GM19395 (cell line): ENCODE results near the gene LDLRAP1.

ENCODE experiments used
- ATAC-seq: cut with Tn5 transposase; IDR thresholded peaks from one replicate; pipeline ENCODE4 v1.9.1; 2021; ENCODE audit warnings: mild to moderate bottlenecking, moderate library complexity; ENCODE audit not compliant: unreplicated experiment

The LDLRAP1 gene

GRCh38 chr1:25523542-25523941 is 19.9 kb upstream of the LDLRAP1 start:
- no peak for ATAC-seq

DNA sequence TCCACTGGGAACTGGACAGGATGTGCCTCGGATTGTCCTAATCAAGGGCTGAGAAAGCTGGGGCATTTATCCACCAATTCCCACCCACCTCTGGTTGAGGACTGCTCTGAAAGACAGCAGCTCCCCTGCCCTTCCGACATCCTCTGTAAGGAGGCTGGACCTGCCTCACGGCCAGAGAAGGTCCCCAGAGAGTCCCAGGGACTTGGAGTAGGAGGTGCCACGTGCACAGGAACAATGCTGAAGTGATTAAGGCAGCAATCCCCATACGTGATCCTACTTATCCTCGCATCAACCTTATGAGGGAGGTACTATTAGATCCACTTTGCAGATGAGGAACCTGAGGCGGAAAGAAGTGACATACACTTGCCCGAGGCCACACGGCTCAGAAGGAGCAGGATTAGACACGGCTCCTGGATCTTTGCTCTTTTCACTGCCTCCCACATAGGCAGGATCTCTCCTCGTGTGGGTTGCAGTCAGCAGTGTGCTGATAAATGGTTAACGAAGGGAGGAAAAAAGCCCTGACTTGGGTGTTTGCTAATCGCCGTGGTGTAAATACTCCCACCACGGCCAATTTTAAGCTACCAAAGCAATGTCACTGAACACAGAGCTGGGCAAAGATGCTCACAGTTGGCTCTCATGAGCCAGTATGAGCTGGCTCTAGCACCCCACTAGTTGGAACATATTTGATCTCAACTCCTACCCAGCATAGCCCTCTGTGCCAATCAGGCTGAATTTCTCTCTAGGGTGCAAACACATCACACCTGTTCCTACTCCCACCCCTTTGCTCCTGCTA is 18.6 kb upstream of the LDLRAP1 start:
- ATAC-seq = no peak

DNA sequence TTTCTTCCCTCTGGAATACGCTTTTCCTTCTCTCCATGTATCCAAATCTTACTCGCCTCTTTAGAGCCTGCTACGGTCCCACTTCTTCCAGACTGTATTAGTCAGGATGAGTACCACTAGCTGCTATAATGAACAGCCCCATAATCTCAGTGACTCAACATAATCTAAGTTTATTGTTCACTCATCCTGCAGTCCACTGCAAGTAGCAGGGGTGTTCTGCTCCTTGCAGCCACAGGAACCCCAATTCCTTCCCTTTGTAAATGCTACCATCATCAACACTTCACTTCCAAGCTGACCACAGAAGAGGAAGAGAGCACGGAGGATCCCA is 18.1 kb upstream of the LDLRAP1 start:
- no peak for ATAC-seq

- no peak for ATAC-seq
Observed at GRCh38 chr1:25526753-25527152, 16.7 kb upstream of the LDLRAP1 start.

DNA sequence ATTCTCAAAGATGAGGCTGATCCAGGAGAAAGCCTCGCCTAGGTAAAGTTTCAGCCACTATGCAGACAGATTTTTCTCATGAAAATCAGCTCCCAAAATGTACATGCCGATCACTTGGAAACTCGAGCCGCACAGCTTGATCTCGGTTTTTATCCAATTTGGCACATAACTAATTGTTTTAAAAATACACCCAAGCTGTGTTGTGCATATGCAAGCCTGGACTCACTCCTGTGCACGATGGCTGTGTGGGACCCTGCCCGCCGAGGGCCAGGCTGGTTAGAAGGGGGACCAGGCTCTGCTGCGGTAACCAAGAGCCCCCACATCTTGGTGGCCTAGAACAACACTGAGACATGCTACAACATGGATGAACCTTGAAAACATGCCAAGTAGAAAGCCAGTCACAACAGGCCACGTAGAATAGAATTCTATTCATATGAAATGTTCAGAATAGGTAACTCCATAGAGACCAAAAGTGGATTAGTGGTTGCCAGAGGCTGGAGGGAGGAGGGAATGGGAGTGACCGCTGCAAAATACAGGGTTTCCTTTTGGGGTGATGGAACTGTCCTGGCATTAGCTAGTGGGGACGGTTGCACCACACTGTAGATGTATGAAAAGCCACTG is 16.1 kb upstream of the LDLRAP1 start:
- no peak for ATAC-seq

DNA sequence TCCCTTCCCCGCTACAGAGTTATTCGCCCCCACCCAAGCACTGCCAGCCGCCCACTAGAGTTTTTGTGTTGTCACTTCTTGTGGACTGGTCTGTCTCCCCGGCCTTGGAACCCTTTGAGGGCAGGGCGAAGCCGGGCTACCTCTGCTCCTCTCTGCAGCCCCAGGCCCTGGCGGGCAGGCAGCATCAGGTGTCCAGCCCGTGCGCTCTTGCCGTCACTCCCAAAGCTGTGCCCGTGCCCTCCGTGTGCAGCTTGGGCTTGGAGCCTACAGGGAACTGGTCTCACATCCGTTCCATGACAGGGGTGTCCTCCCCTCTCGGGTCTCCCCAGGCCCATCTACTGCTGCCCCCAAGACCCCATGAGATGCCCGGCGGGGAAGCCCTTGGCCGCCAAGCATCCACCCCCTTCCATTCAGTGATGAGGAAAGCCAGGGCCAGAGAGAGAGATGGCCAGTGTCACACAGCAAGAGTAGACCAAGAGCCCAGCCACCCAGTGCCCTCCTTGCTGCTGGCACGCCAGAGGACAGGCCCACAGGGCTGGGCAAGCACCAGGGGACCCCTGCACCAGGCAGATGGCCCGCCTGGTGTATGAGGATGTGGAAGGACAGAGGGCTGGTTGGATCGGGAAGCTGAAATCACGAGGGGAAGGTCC is 15.3 kb upstream of the LDLRAP1 start:
- ATAC-seq = no peak

GRCh38 chr1:25528881-25529517 is 14.4 kb upstream of the LDLRAP1 start:
- ATAC-seq = no peak

- ATAC-seq = no peak
Observed at GRCh38 chr1:25529518-25530185, 13.8 kb upstream of the LDLRAP1 start.

DNA sequence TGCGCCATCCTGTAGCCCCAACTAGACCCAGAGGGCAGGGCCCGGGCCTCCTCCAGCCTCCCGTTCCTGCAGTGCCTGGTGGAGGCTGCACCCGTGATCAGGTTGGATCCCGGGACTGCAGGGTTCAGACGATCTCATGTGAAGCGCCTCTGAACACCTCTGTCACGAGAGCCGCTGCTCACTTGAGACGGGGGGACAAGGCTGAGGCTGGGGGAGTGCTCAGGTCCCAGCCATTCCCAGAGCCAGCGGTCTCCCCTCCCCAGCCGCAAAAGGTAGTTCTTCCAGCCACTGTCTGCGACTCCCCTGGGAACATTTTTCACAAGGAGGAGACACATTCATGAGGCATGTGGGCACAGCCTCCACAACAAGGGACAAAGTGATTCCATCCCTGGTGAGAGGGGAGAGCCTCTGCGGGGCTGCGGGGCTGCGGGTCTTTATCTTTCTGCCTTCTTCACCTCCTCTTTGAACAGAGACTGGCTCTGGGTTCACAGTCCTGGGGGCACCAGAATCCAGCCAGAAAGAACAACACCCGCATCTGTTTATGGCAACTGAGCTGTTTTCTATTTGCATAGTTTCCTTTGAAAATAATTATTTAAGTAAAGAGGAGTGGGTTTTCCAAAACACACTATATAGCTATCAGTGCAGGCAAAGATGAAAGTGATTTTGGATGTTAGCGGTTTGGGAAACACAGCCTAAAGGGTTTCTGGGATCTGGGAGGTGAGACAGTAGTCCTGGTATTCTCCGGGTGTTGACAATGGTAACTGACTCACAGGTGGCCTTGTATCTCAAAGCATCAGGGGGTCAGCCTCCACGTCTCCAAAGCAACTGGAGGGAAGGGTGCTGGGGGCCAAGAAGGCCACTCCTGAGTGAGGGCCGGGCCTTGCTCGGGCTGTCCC is 13.0 kb upstream of the LDLRAP1 start:
- no peak for ATAC-seq

GRCh38 chr1:25531082-25531461 is 12.3 kb upstream of the LDLRAP1 start:
- ATAC-seq = no peak

DNA sequence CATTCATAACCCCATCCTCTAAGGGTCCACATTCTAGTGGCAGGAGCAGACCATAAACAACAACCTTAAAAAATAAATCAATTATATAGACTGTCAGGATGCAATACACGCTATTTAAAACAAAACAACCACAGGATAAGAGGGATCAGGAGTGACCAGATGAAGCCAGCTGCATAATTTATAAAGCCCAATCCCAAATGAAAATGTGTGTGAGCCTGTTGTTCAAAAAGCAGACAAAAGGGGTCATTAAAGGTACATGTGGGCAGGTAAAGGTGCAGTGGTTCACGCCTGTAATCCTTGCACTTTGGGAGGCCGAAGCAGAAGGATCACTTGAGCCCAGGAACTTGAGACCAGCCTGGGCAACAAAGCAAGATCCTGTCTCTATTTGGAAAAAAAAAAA is 10.4 kb upstream of the LDLRAP1 start:
- ATAC-seq = no peak

DNA sequence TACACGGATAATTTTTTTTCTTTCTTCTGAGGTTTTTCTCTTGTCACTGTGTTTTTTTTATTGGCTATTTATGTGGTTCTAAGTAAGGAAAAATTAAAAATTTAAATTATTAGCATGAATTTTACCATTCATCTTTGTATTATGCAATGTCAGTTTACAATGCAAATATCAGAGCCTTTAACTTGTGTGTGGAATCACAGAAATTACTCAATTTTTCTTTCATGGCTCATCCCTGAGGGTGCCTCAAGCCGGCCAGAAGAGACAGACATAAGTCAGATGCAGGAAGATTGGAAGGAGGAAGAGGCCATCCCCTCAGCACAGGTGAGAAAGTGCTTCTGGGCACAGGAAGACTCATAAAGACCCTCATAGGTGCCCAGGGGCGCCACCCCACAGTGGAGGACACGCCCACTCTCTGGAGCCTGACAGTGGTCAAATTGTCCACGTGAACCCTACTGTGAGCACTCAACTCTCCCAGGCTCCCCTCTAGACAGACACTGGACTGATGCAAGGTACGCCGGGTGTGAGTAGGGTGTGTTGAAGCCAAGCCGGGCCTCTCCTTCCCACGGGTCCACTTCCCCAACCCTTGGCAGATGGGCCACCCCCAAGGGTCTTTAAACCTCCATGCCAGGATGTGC is 9.5 kb upstream of the LDLRAP1 start:
- no peak for ATAC-seq

GRCh38 chr1:25534410-25534788 is 9.0 kb upstream of the LDLRAP1 start:
- no peak for ATAC-seq

DNA sequence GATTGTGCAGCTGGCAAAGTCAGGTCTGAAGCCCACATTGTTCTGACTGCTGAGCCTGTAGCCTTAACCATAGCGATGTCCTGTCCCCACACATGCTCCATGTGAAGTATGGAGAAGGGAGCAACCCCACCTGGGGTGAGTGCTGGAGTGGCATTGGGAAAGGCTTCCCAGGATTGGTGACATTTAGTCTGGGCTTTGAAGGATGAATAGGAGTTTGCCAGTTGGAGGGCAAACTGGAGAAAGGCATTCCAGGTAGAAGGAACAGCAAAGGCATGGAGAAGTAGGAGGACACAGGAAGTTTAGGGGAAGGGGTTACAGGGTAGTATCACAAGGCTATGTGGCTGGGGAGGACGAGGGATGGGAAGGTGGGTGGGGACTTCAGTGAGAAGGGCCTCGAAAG is 7.3 kb upstream of the LDLRAP1 start:
- no peak for ATAC-seq

- no peak for ATAC-seq
Observed at GRCh38 chr1:25537153-25537831, 6.1 kb upstream of the LDLRAP1 start.

GRCh38 chr1:25538191-25538767 is 5.1 kb upstream of the LDLRAP1 start:
- ATAC-seq = no peak

- no peak for ATAC-seq
Observed at GRCh38 chr1:25540750-25541342, 2.6 kb upstream of the LDLRAP1 start.

GRCh38 chr1:25541425-25541824 is 2.0 kb upstream of the LDLRAP1 start:
- ATAC-seq = no peak
